ENCODE results near the gene PPP1R3G. TPM values are rescaled to one million over a fixed set of nuclear protein-coding genes. Genes with fewer than 3 reads are reported as not detected.

Gene PPP1R3G
- total and polyA plus RNA-seq, 2 of the 13 experiments (the other 11 are each of a cell fraction or from before 2014, with no cell fraction given), result 1.2 to 1.3 TPM

DNA sequence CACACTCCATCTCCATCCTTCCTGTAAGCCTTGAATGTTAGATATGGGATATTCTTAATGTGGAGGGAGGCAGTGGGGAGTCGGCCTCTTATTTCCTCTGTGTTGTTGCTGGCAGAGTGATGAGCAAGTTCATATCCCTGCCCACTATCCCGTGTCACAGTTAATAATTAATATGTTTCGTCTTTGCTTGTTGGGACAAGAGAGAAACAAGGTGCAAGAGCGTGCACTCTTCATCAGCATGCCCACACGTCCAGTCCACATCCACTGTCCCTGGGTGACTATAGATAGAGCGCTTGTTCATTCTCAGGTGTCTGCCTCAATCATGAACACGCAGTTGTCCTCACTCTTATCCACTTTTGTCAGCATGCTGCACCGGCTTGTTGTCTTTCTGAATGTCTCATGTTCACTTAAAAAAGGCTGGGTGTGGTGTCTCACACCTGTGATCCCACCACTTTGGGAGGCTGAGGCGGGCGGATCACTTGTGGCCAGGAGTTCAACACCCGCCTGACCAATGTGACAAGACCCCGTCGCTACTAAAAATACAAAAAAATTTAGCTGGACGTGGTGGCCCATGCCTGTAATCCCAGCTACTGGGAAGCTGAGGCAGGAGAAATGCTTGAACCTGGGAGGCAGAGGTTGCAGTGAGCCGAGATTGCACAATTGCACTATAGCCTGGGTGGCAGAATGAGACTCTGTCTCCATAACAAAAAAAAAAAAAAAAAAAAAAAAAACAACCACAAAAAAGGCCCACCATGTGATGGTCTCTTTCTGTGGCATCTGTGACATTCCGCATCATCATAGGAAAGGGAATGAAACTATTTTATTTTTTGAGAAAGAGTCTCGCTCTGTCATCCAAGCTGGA is 34.2 kb downstream of the PPP1R3G start (continued):
- TF ChIP-seq EP300 (IDR thresholded peaks at IDR 0.05; ENCODE audit: low read depth in 2 of 2, low read length in 2 of 2) (no peak), EP300 (CRISPR knock-in tag; IDR thresholded peaks at IDR 0.05; ENCODE audit: borderline replicate concordance) (no peak), ZNF766 (CRISPR knock-in tag; IDR thresholded peaks at IDR 0.05; ENCODE audit: borderline replicate concordance) (no peak), ZNF33B (CRISPR knock-in tag; IDR thresholded peaks at IDR 0.05) (peak; percentile 62; the same call in 1 of the 2 replicates), ZNF274 (CRISPR knock-in tag; IDR thresholded peaks at IDR 0.05) (0 out of 2 replicates have a peak, but pooled peaks have one; percentile 47), ZZZ3 (CRISPR knock-in tag; IDR thresholded peaks at IDR 0.05; ENCODE audit: borderline replicate concordance) (no peak), ZFP36L2 (CRISPR knock-in tag; IDR thresholded peaks at IDR 0.05) (no peak), ZKSCAN1 (IDR thresholded peaks at IDR 0.05; ENCODE audit: low read length) (no peak), NAIF1 (CRISPR knock-in tag; IDR thresholded peaks at IDR 0.05; ENCODE audit: borderline replicate concordance) (no peak), NFYB (CRISPR knock-in tag; IDR thresholded peaks at IDR 0.05) (no peak), RBAK (CRISPR knock-in tag; IDR thresholded peaks at IDR 0.05) (no peak), ZMYM4 (CRISPR knock-in tag; IDR thresholded peaks at IDR 0.05) (0 out of 2 replicates have a peak, but pooled peaks have one; percentile 36), ZNF260 (CRISPR knock-in tag; IDR thresholded peaks at IDR 0.05; ENCODE audit: borderline replicate concordance, low read depth) (no peak), ZNF850 (CRISPR knock-in tag; conservative IDR thresholded peaks at IDR 0.05) (no peak), ZNF879 (CRISPR knock-in tag; IDR thresholded peaks at IDR 0.05) (no peak), HNF4A (CRISPR knock-in tag; IDR thresholded peaks at IDR 0.05) (no peak), DR1 (CRISPR knock-in tag; IDR thresholded peaks at IDR 0.05) (no peak)
- TF ChIP-seq, protein P1, sequence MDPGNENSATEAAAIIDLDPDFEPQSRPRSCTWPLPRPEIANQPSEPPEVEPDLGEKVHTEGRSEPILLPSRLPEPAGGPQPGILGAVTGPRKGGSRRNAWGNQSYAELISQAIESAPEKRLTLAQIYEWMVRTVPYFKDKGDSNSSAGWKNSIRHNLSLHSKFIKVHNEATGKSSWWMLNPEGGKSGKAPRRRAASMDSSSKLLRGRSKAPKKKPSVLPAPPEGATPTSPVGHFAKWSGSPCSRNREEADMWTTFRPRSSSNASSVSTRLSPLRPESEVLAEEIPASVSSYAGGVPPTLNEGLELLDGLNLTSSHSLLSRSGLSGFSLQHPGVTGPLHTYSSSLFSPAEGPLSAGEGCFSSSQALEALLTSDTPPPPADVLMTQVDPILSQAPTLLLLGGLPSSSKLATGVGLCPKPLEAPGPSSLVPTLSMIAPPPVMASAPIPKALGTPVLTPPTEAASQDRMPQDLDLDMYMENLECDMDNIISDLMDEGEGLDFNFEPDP (CRISPR knock-in tag; conservative IDR thresholded peaks at IDR 0.05), result no peak
- TF ChIP-seq, protein P2, sequence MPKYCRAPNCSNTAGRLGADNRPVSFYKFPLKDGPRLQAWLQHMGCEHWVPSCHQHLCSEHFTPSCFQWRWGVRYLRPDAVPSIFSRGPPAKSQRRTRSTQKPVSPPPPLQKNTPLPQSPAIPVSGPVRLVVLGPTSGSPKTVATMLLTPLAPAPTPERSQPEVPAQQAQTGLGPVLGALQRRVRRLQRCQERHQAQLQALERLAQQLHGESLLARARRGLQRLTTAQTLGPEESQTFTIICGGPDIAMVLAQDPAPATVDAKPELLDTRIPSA (CRISPR knock-in tag; IDR thresholded peaks at IDR 0.05; ENCODE audit: borderline replicate concordance), result no peak
- TF ChIP-seq, protein P3, sequence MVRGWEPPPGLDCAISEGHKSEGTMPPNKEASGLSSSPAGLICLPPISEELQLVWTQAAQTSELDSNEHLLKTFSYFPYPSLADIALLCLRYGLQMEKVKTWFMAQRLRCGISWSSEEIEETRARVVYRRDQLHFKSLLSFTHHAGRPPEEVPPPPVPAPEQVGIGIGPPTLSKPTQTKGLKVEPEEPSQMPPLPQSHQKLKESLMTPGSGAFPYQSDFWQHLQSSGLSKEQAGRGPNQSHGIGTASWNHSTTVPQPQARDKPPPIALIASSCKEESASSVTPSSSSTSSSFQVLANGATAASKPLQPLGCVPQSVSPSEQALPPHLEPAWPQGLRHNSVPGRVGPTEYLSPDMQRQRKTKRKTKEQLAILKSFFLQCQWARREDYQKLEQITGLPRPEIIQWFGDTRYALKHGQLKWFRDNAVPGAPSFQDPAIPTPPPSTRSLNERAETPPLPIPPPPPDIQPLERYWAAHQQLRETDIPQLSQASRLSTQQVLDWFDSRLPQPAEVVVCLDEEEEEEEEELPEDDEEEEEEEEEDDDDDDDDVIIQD (CRISPR knock-in tag; IDR thresholded peaks at IDR 0.05; ENCODE audit: low read depth), result no peak
- TF ChIP-seq, protein P4, sequence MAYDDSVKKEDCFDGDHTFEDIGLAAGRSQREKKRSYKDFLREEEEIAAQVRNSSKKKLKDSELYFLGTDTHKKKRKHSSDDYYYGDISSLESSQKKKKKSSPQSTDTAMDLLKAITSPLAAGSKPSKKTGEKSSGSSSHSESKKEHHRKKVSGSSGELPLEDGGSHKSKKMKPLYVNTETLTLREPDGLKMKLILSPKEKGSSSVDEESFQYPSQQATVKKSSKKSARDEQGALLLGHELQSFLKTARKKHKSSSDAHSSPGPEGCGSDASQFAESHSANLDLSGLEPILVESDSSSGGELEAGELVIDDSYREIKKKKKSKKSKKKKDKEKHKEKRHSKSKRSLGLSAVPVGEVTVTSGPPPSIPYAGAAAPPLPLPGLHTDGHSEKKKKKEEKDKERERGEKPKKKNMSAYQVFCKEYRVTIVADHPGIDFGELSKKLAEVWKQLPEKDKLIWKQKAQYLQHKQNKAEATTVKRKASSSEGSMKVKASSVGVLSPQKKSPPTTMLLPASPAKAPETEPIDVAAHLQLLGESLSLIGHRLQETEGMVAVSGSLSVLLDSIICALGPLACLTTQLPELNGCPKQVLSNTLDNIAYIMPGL (CRISPR knock-in tag; IDR thresholded peaks at IDR 0.05; ENCODE audit: borderline replicate concordance in 1 of 2, low read depth in 1 of 2), result no peak
- TF ChIP-seq, protein P5, sequence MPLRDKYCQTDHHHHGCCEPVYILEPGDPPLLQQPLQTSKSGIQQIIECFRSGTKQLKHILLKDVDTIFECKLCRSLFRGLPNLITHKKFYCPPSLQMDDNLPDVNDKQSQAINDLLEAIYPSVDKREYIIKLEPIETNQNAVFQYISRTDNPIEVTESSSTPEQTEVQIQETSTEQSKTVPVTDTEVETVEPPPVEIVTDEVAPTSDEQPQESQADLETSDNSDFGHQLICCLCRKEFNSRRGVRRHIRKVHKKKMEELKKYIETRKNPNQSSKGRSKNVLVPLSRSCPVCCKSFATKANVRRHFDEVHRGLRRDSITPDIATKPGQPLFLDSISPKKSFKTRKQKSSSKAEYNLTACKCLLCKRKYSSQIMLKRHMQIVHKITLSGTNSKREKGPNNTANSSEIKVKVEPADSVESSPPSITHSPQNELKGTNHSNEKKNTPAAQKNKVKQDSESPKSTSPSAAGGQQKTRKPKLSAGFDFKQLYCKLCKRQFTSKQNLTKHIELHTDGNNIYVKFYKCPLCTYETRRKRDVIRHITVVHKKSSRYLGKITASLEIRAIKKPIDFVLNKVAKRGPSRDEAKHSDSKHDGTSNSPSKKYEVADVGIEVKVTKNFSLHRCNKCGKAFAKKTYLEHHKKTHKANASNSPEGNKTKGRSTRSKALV (CRISPR knock-in tag; IDR thresholded peaks at IDR 0.05), result no peak
